H1 (cell line): Measurements from ENCODE around the gene PDK2. TPM values are rescaled to one million over a fixed set of nuclear protein-coding genes. Genes with fewer than 3 reads are reported as not detected.

ENCODE experiments used
- CTCF ChIA-PET: fragments of 300-600 bp; sonication (Branson Sonifier 250); formaldehyde crosslinking; loops from one replicate; lab custom pipeline; 2021; ENCODE audit not compliant: partially characterized antibody; lab: Charles Lee
- POLR2A ChIA-PET: fragments of 300-600 bp; sonication (Branson Sonifier 250); formaldehyde crosslinking; loops from one replicate; lab custom pipeline; 2021; ENCODE audit warnings: inconsistent platforms; ENCODE audit not compliant: partially characterized antibody; lab: Charles Lee
- DNase-seq, 2 experiments: peaks; one replicate each; pipeline versions ENCODE4 v3.0.0 to v3.0.0-alpha.2; 2010 to 2022; ENCODE audit warnings: low spot score in 2 of 2, low read depth in 1 of 2, mixed read lengths in 1 of 2
- FAIRE-seq: peaks from 2 replicates; lab custom pipeline; 2011; peaks lifted over from hg19 to GRCh38; lab: Jason Lieb, UNC
- H2AFZ ChIP-seq: 2 replicates; pipeline ENCODE4 v1.8.1; 2012; ENCODE audit warnings: low read length, inconsistent platforms
- H2AK5ac ChIP-seq: 2 replicates; pipeline ENCODE4 v1.6.1; 2013; ENCODE audit warnings: low read depth, low read length
- H2BK120ac ChIP-seq: replicated peaks from 2 replicates; pipeline ENCODE3; 2013; ENCODE audit warnings: low read depth, low read length, inconsistent platforms
- H2BK12ac ChIP-seq: 2 replicates; pipeline ENCODE4 v1.6.1; 2013; ENCODE audit warnings: low read depth, low read length
- H2BK15ac ChIP-seq: 2 replicates; pipeline ENCODE4 v1.6.1; 2013; ENCODE audit warnings: low read length
- H2BK20ac ChIP-seq: 2 replicates; pipeline ENCODE4 v1.6.1; 2013; ENCODE audit warnings: low read length
- H2BK5ac ChIP-seq: 2 replicates; pipeline ENCODE4 v1.6.1; 2013; ENCODE audit warnings: low read depth, low read length
- H3K14ac ChIP-seq: 2 replicates; pipeline ENCODE4 v1.6.1; 2013; ENCODE audit warnings: inconsistent platforms; ENCODE audit not compliant: insufficient read length
- H3K18ac ChIP-seq: 2 replicates; pipeline ENCODE4 v1.6.1; 2013; ENCODE audit warnings: low read length; ENCODE audit errors: extremely low read depth
- H3K23ac ChIP-seq: 2 replicates; pipeline ENCODE4 v1.6.1; 2013; ENCODE audit warnings: inconsistent platforms; ENCODE audit not compliant: insufficient read length
- H3K23me2 ChIP-seq: 2 replicates; pipeline ENCODE4 v1.6.1; 2013; ENCODE audit warnings: low read depth, low read length
- H3K27ac ChIP-seq: 2 replicates; pipeline ENCODE4 v1.6.1; 2011; ENCODE audit warnings: low read depth, low read length, inconsistent platforms
- H3K27me3 ChIP-seq, 4 experiments: replicated peaks in 1 of 4; 1 replicate in 1 of 4; 2 replicates in 3 of 4; pipeline versions ENCODE4 v1.6.1 to v1.8.1; 2011 to 2013; ENCODE audit warnings: low read length in 3 of 4, mild to moderate bottlenecking in 3 of 4, inconsistent platforms in 2 of 4, mixed read lengths in 2 of 4, moderate library complexity in 1 of 4; ENCODE audit not compliant: control insufficient read depth in 3 of 4, insufficient read depth in 3 of 4; ENCODE audit errors: extremely low read depth in 1 of 4
- H3K36me3 ChIP-seq, 4 experiments: 2 replicates each; pipeline versions ENCODE4 v1.6.1 to v1.8.1; 2011 to 2013; ENCODE audit warnings: mild to moderate bottlenecking in 4 of 4, low read length in 3 of 4, moderate library complexity in 2 of 4, control low read depth in 1 of 4, inconsistent platforms in 1 of 4; ENCODE audit not compliant: insufficient read depth in 4 of 4, control insufficient read depth in 2 of 4
- H3K4ac ChIP-seq: replicated peaks from 2 replicates; pipeline ENCODE3; 2013; ENCODE audit warnings: low read length, low read depth, mixed read lengths, inconsistent platforms; ENCODE audit not compliant: insufficient read length
- H3K4me1 ChIP-seq, 4 experiments: replicated peaks in 1 of 4; 1 replicate in 1 of 4; 2 replicates in 3 of 4; pipeline versions ENCODE4 v1.6.1 to v1.8.1; 2011 to 2013; ENCODE audit warnings: low read length in 3 of 4, inconsistent platforms in 2 of 4, mixed read lengths in 1 of 4; ENCODE audit not compliant: insufficient read depth in 4 of 4, control insufficient read depth in 3 of 4
- H3K4me2 ChIP-seq, 2 experiments: 2 replicates each; pipeline versions ENCODE4 v1.6.1 to v1.8.1; 2011 to 2013; ENCODE audit warnings: low read depth in 2 of 2, low read length in 2 of 2, control low read depth in 1 of 2, inconsistent platforms in 1 of 2, mild to moderate bottlenecking in 1 of 2; ENCODE audit not compliant: insufficient read depth in 1 of 2
- H3K4me3 ChIP-seq, 4 experiments: fragments of 200-600, 300-600 bp in 1 of 4; sonication (generic), shearing (Covaris generic), sonication (Bioruptor Twin) in 1 of 4; 2 replicates each; pipeline versions ENCODE4 v1.5.1 to v1.8.1; 2011 to 2016; ENCODE audit warnings: low read length in 4 of 4, low read depth in 3 of 4, control low read depth in 2 of 4, inconsistent platforms in 2 of 4, mild to moderate bottlenecking in 2 of 4, mixed read lengths in 1 of 4, moderate library complexity in 1 of 4; ENCODE audit not compliant: insufficient read depth in 2 of 4; ENCODE audit errors: extremely low read depth in 1 of 4
- H3K56ac ChIP-seq: replicated peaks from 2 replicates; pipeline ENCODE3; 2013; ENCODE audit warnings: low read depth, mild to moderate bottlenecking, mixed read lengths, low read length, inconsistent platforms; ENCODE audit not compliant: insufficient read length
- H3K79me1 ChIP-seq: 2 replicates; pipeline ENCODE4 v1.6.1; 2013; ENCODE audit warnings: low read depth, low read length, control low read depth
- H3K79me2 ChIP-seq, 2 experiments: 2 replicates each; pipeline versions ENCODE4 v1.6.1 to v1.8.1; 2012 to 2013; ENCODE audit warnings: low read length in 2 of 2, mild to moderate bottlenecking in 2 of 2, inconsistent platforms in 1 of 2; ENCODE audit not compliant: insufficient read depth in 2 of 2, control insufficient read depth in 1 of 2
- H3K9ac ChIP-seq, 4 experiments: replicated peaks in 1 of 4; 1 replicate in 1 of 4; 2 replicates in 3 of 4; pipeline versions ENCODE4 v1.6.1 to v1.8.1; 2011 to 2013; ENCODE audit warnings: low read depth in 3 of 4, low read length in 3 of 4, control low read depth in 2 of 4, mild to moderate bottlenecking in 2 of 4, moderate library complexity in 2 of 4, inconsistent platforms in 1 of 4; ENCODE audit errors: extremely low read depth in 1 of 4
- H3K9me3 ChIP-seq, 2 experiments: 2 replicates each; pipeline versions ENCODE4 v1.6.1 to v1.8.1; 2012 to 2013; ENCODE audit warnings: mild to moderate bottlenecking in 2 of 2, moderate library complexity in 2 of 2, control low read depth in 1 of 2, inconsistent platforms in 1 of 2, low read depth in 1 of 2, low read length in 1 of 2, mixed read lengths in 1 of 2; ENCODE audit not compliant: insufficient read depth in 2 of 2
- H4K20me1 ChIP-seq, 2 experiments: replicated peaks in 1 of 2; 2 replicates each; pipeline versions ENCODE3 to v1.8.1; 2011 to 2013; ENCODE audit warnings: inconsistent platforms in 2 of 2, low read length in 2 of 2, mild to moderate bottlenecking in 1 of 2; ENCODE audit not compliant: insufficient read depth in 2 of 2, control insufficient read depth in 1 of 2
- H4K5ac ChIP-seq: 2 replicates; pipeline ENCODE4 v1.6.1; 2013; ENCODE audit warnings: low read length, low read depth, mixed read lengths, inconsistent platforms; ENCODE audit not compliant: insufficient read length
- H4K8ac ChIP-seq: 2 replicates; pipeline ENCODE4 v1.8.0; 2013; ENCODE audit warnings: mild to moderate bottlenecking, moderate library complexity, low read length, inconsistent platforms; ENCODE audit not compliant: insufficient read depth; ENCODE audit errors: extremely low read depth
- H4K91ac ChIP-seq: replicated peaks from 2 replicates; pipeline ENCODE3; 2013; ENCODE audit warnings: low read length, mixed read lengths, inconsistent platforms; ENCODE audit not compliant: insufficient read length
- ATF2 ChIP-seq: IDR thresholded peaks from 2 replicates; pipeline ENCODE4 v1.6.1; 2012; ENCODE audit warnings: low read length, inconsistent platforms
- CBX5 ChIP-seq: fragments of 300-800, 300-1000 bp; sonication (generic); IDR thresholded peaks from 2 replicates; pipeline ENCODE4 v1.7.1; 2016; ENCODE audit warnings: antibody characterized with exemption, low read length, low read depth
- CBX8 ChIP-seq: fragments of 300-800, 300-1000 bp; sonication (generic); IDR thresholded peaks from 2 replicates; pipeline ENCODE4 v1.7.1; 2016; ENCODE audit warnings: low read depth, low read length, borderline replicate concordance
- CHD1 ChIP-seq: IDR thresholded peaks from 2 replicates; pipeline ENCODE4 v1.6.1; 2012; ENCODE audit warnings: low read depth, low read length, improper control_type of control experiment
- E2F6 ChIP-seq: IDR thresholded peaks from 2 replicates; pipeline ENCODE4 v1.6.1; 2012; ENCODE audit warnings: inconsistent platforms
- NANOG ChIP-seq: IDR thresholded peaks from 2 replicates; pipeline ENCODE4 v1.6.1; 2011; ENCODE audit warnings: low read length, low read depth, mild to moderate bottlenecking, inconsistent platforms; ENCODE audit not compliant: insufficient read depth, poor library complexity, severe bottlenecking
- RAD21 ChIP-seq, 2 experiments: IDR thresholded peaks in 1 of 2; conservative IDR thresholded peaks in 1 of 2; 2 replicates each; pipeline ENCODE4 v1.6.1; 2011; ENCODE audit warnings: low read depth in 2 of 2, low read length in 2 of 2, improper control_type of control experiment in 1 of 2, inconsistent platforms in 1 of 2, mild to moderate bottlenecking in 1 of 2, moderate library complexity in 1 of 2
- SIX5 ChIP-seq: IDR thresholded peaks from 2 replicates; pipeline ENCODE4 v1.6.1; 2011; ENCODE audit warnings: mild to moderate bottlenecking, low read depth, low read length
- TCF12 ChIP-seq: IDR thresholded peaks from 2 replicates; pipeline ENCODE4 v1.6.1; 2011; ENCODE audit warnings: low read depth, mild to moderate bottlenecking, low read length
- YY1 ChIP-seq: IDR thresholded peaks from 2 replicates; pipeline ENCODE4 v1.6.1; 2011; ENCODE audit warnings: low read depth, mild to moderate bottlenecking, low read length
- ZNF274 ChIP-seq: IDR thresholded peaks from 2 replicates; pipeline ENCODE4 v1.7.0; 2012; ENCODE audit warnings: low read length, borderline replicate concordance; ENCODE audit errors: extremely low read depth
- WGBS, 2 experiments: shearing (Covaris generic) in 1 of 2; methylation state at CpG; one replicate each; pipeline versions ENCODE4 v1.1.6 to v1.1.7; 2013 to 2015; ENCODE audit warnings: low lambda C conversion rate in 2 of 2, mixed read lengths in 2 of 2, inconsistent platforms in 1 of 2, low coverage in 1 of 2, missing lambda C conversion rate in 1 of 2; ENCODE audit not compliant: insufficient replicate concordance in 2 of 2, insufficient coverage in 1 of 2, insufficient read length in 1 of 2; ENCODE audit errors: extremely low coverage in 1 of 2, missing lambda C conversion rate in 1 of 2; 5-methylcytosine and 5-hydroxymethylcytosine counted together
- polyA plus RNA-seq, 7 experiments: library from polyadenylated mRNA; depleted of rRNA in 3 of 7; stranded (reverse) in 5 of 7; unstranded in 2 of 7; fragments of >200 nt in 5 of 7; fragments of 200-250 nt in 2 of 7; gene quantifications; 1 replicate in 5 of 7; 2 replicates in 1 of 7; 4 replicates in 1 of 7; pipeline versions ENCODE4 v1.2.1 to v1.2.3, GENCODE V29; 2011 to 2013; ENCODE audit warnings: missing spikeins in 2 of 7, mixed read lengths in 2 of 7
- total RNA-seq: library from RNA; stranded (reverse); fragmentation: NEBNext Ultra II Directional; extraction: Animal tissue kit (Norgen Biotek cat#: 25700); gene quantifications from 2 replicates; pipeline ENCODE4 v1.2.1, GENCODE V29; 2021

Gene PDK2
- total and polyA plus RNA-seq, 2 of the 8 experiments (the other 6 are each of a cell fraction or from before 2014, with no cell fraction given): 18.3 to 121 TPM

- H3K27me3 ChIP-seq: no peaks in the 10 kb centered on the region; a peak in 2 of 7 replicates
- FAIRE-seq: no peak
- TF ChIP-seq YY1 (no peak), CBX5 (no peak), RAD21 (IDR thresholded peaks at IDR 0.05 in 1 of 2, conservative IDR thresholded peaks at IDR 0.05 in 1 of 2; ENCODE audit: low read depth in 2 of 2, low read length in 2 of 2) (no peak), SIX5 (no peak), E2F6 (no peak), ZNF274 (no peak), ATF2 (no peak), TCF12 (no peak), NANOG (no peak), CBX8 (no peak), CHD1 (no peak)
These were observed 18.9 kb upstream of the PDK2 start for GRCh38 chr17:50076221-50076590.

More at GRCh38 chr17:50076221-50076590, 18.9 kb upstream of the PDK2 start:
- Histone ChIP-seq H3K18ac (no peak overlapping the region; the same call in 1 of the 2 replicates), H3K4me2 (peak overlapping the region in 1 of 2 experiments; percentile 27; a peak in 1 of 4 replicates), H3K14ac (no peak overlapping the region), H2AFZ (no peak overlapping the region), H2BK5ac (no peak overlapping the region), H3K4me3 (no peak overlapping the region), H2BK20ac (no peak overlapping the region), H3K4me1 (peaks cover 0 to 4% (median 3%) of the 10 kb centered on the region in 4 experiments; a peak in 3 of 7 replicates), H3K56ac (no peak overlapping the region), H4K5ac (no peak overlapping the region), H2BK12ac (no peak overlapping the region), H3K79me2 (no peaks in the 10 kb centered on the region), H3K23me2 (no peaks in the 10 kb centered on the region), H3K9me3 (peaks cover 0 to 2% of the 10 kb centered on the region in 2 experiments; a peak in 1 of 4 replicates), H2BK15ac (no peak overlapping the region), H2BK120ac (no peak overlapping the region), H3K4ac (no peak overlapping the region), H3K27ac (no peak overlapping the region), H4K91ac (no peak overlapping the region), H3K79me1 (no peaks in the 10 kb centered on the region), H3K9ac (no peak overlapping the region), H4K20me1 (peaks cover 2 to 5% of the 10 kb centered on the region in 2 experiments), H3K36me3 (peaks cover 0 to 7% (median 1%) of the 10 kb centered on the region in 4 experiments; a peak in 4 of 8 replicates), H3K23ac (no peak overlapping the region), H4K8ac (no peak overlapping the region; the same call in 1 of the 2 replicates), H2AK5ac (no peak overlapping the region)
- 83% methylated on average over 16 of the region's 16 CpGs; no CpG with 5 or more reads in 1 of the 2 experiments for WGBS, 2 experiments
- ChIA-PET POLR2A (interaction anchor here (1.0 to 3.3 kb wide), 5 partner anchors 15 to 76 kb away, joined by 3 to 17 read pairs (median 4); partner anchors contain the start of gene ITGA3), CTCF (interaction anchor here (0.6 to 10.1 kb wide), 6 partner anchors 12 to 118 kb away, joined by 3 to 169 read pairs (median 4); partner anchors contain the start of gene ITGA3)
- DNase-seq: no peak
